ENCODE measurements around the gene NAT14.

DNA sequence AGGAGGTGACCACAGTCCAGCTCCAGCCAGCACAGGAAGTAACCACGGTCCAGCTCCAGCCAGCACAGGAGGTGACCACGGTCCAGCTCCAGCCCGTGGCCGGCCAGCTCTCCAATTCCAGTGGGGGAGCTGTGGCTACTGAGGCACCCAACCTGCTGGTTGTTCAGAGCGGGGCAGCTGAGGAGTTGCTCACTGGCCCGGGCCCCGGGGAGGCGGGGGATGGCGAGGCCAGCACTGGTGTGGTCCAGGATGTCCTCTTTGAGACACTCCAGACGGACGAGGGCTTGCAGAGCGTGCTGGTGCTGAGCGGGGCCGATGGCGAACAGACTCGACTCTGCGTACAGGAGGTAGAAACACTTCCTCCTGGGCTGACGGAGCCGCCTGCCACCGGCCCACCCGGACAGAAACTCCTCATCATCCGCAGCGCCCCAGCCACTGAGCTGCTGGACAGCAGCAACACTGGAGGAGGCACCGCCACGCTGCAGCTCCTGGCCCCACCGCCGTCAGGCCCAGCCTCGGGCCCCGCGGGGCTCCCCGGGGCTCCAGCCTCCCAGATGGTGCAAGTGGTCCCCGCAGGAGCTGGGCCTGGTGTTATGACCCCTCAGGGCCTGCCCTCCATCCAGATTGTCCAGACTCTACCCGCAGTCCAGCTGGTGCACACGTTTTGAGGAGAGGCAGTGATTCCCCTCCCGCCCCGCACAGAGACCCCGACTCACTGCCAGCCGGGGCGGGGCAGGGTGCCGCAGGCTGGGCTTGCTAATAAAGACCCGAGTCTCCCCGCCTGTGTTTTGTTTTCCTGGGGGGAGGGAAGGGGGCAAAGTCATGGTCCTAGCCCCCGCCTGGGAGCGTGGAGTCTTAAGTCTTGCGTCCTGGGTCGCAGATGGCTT is 1.0 kb upstream of the NAT14 start:
- TF ChIP-seq, protein P1, sequence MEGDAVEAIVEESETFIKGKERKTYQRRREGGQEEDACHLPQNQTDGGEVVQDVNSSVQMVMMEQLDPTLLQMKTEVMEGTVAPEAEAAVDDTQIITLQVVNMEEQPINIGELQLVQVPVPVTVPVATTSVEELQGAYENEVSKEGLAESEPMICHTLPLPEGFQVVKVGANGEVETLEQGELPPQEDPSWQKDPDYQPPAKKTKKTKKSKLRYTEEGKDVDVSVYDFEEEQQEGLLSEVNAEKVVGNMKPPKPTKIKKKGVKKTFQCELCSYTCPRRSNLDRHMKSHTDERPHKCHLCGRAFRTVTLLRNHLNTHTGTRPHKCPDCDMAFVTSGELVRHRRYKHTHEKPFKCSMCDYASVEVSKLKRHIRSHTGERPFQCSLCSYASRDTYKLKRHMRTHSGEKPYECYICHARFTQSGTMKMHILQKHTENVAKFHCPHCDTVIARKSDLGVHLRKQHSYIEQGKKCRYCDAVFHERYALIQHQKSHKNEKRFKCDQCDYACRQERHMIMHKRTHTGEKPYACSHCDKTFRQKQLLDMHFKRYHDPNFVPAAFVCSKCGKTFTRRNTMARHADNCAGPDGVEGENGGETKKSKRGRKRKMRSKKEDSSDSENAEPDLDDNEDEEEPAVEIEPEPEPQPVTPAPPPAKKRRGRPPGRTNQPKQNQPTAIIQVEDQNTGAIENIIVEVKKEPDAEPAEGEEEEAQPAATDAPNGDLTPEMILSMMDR (IDR thresholded peaks at IDR 0.05), result no peak
- TF ChIP-seq POLR2A (IDR thresholded peaks at IDR 0.05), result no peak
